Stimulated activated CD8-positive, alpha-beta memory T cell treated with anti-CD3 and anti-CD28 coated beads, Interleukin-4, amount 100 ng/mL, for 24 hours (primary cell): ENCODE results near the gene VEGFC.

Experiments used
- DNase-seq: peaks from one replicate; pipeline ENCODE4 v3.0.0-alpha.2; 2020; ENCODE audit warnings: low read depth

Gene VEGFC

GRCh38 chr4:176798540-176798939 is 5.8 kb upstream of the VEGFC start:
- DNase-seq: no peak

DNA sequence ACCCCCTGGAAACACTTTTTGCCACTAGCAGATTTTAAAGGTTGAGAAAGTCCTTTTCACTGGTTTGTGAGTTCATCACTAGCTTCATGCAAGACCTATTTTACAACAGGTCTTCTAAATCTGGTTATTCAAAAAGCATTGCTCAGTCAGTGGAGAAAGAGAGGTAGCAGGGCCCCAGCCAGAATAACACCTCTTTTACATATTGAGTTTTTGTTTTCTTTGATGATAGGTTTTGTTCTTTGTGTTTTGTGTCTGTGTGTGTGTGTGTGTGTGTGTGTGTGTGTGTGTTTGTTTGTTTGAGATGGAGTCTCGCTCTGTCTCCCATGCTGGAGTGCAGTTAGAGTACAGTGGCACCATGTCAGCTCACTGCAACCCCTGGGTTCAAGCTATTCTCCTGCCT is 2.7 kb upstream of the VEGFC start:
- DNase-seq: no peak

- no peak for DNase-seq
These were observed 1.9 kb upstream of the VEGFC start for GRCh38 chr4:176794651-176795050.

DNA sequence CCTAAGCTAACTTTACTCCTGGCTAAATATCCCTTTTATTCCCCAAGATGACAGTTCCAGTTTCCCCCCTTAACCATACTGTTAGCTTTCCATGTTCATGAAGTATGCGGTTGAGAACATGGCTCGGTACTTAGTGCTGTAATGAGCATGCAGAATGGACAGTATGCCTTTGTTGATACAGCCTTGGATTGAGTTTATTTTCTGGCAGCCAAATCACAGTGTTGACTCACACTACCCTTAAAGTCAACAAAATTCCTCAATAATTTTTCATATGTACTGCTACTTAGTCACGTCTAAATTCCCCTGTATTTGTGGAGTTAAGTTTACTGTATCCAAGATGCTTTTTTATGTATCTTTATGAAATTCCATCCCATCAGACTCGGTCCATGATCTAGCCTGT is 1.4 kb upstream of the VEGFC start:
- DNase-seq: no peak

- no peak for DNase-seq
These were observed 411 bp upstream of the VEGFC start for GRCh38 chr4:176793060-176793605.

GRCh38 chr4:176791591-176792325 is 964 bp downstream of the VEGFC start:
- no peak for DNase-seq

DNA sequence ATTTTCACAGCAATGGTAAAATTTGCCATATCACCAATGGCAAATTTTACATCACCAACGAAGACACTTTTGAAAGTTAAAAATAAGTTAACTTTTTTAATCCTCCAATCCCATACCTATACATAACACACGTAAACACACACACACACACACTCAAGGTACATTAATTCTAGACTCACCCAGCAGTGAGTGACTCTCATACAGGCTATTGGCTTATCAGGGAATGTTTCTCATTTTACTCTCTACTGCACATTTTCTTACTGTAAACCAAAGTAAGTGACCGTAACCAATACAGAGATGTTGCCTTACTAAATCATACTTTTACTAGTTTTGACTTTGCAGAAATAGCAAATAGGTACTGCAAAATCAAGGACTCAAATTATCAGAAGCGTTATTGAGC is 2.3 kb downstream of the VEGFC start:
- DNase-seq: no peak

DNA sequence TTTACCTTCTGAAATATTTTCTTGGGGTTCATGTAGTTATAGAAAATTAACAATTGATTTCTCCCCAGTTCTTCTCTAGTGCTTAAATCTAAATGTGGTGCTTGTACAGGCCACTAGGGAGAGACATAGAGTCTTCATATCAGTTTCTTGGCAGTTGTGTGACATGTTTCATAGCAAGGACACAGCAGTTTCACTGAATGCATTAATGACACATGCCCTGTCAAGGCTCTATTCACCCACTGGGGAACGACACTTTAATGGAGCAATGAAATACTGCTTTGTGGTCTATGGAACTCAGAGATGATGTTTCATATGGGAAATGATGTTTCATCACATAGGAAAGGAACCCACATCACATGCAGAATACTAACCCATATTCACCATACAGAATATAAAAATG is 2.8 kb downstream of the VEGFC start:
- no peak for DNase-seq

GRCh38 chr4:176788971-176789370 is 3.8 kb downstream of the VEGFC start:
- no peak for DNase-seq

- DNase-seq: no peak
These were observed 4.5 kb downstream of the VEGFC start for GRCh38 chr4:176788248-176788647.

DNA sequence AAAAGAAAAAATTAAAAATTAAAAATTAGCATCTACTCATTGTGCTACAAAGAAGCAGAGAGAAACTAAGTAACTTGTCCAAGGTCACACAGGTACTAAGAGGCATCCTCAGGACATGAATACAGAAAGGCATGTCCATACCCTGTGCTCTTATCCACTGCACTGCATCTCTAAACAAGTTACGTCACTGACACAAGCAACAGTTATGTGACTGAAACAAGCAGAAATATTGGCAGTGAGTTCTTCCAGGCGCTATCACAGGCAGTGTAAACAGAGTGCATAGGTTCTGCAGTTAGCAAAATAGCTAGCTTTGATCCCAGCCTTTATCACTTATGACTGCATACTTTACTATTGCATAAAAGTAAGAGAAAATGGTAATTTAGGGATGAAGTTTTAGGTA is 7.9 kb downstream of the VEGFC start:
- DNase-seq: no peak

DNA sequence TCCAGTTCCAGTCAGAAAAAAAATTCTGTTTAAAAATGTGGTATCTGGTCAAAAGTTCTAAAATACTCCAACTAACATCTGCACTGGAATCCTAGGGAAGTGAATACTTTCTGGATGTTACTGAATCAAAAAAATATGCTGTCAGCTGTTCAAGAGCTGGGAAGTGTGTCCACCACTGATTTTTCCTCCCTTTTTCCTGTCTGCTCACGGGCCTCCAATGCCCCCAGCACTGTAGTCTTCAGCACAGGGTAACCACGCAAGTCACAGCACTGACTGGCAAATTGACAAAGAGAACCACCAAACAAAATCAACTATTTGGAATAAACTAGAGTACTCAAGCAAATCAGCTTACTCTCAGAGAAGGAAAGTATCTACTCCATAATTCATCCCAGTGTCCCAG is 9.9 kb downstream of the VEGFC start:
- no peak for DNase-seq

DNA sequence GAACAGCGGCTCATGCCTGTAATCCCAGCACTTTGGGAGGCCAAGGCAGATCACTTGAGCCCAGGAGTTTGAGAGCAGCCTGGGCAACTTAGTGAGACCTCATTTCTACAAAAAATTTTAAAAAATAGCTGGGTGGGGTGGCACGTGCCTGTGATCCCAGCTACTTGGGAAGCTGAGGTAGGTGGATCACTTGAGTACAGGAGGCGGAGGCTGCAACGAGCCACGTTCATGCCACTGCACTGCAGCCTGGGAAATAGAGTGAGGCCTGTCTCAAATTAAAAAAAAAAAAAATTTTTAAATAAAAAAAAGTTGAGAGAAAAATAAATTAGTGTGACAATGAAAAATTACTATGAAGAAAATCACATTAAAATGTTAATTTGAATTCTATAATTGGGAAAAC is 10.5 kb downstream of the VEGFC start:
- DNase-seq: no peak

GRCh38 chr4:176781739-176782100 is 11.0 kb downstream of the VEGFC start:
- no peak for DNase-seq

- DNase-seq: no peak
These were observed 11.6 kb downstream of the VEGFC start for GRCh38 chr4:176780995-176781738.

DNA sequence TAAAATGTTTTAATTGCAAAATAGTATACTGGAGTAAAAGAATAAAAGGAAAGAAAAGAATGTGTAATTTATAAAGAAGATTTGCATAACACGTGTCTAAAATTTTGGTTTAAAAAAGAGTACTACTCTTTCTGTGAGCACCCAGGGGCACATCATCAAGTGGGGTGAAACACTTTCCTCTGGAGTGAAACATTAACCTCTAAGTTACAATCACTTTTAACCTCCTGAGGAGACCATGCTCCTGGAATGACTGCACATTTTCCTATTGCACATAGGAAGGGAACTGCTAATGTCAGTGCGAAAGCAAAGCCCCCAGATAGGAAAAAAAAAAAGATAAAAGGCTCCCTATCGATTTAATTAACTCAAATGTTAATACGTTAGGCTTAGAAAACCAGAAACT is 13.3 kb downstream of the VEGFC start:
- DNase-seq: no peak

DNA sequence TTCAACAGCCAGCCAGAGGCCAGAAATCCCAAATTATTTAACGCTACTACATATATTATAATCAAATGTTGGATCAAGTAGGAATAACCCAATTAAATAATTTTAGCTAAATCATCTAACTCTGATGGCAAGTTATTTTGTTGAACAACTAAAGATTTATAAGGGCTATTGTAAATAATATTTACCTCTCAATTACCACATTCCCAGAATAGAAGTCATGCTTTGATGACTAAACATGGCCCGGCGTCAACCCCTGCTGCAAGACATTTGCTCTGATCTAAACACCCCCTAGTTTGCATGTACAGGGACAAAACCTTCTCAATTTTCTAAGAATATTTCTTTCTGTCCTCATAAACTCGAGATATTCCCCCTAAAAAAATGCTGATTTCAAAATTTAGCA is 14.2 kb downstream of the VEGFC start:
- no peak for DNase-seq

DNA sequence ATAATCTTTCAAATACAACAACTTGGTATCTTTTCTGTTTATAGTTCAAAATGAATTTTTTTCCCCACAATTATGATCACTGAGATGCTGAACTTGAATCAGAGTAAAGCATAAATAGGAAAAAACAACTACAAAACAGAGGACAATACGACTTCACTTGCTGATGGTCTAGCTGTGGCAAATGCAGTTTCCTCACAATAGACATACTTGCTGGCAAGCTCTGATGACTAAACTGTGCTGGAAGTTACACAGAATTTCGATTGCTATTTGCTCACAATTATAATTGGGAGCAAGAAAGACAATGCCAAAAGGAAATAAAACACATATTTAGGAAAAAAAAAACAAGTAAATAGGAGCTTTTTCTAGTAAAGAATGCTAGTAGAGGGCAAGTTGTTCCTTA is 14.7 kb downstream of the VEGFC start:
- no peak for DNase-seq

GRCh38 chr4:176775338-176775737 is 17.4 kb downstream of the VEGFC start:
- DNase-seq: no peak

DNA sequence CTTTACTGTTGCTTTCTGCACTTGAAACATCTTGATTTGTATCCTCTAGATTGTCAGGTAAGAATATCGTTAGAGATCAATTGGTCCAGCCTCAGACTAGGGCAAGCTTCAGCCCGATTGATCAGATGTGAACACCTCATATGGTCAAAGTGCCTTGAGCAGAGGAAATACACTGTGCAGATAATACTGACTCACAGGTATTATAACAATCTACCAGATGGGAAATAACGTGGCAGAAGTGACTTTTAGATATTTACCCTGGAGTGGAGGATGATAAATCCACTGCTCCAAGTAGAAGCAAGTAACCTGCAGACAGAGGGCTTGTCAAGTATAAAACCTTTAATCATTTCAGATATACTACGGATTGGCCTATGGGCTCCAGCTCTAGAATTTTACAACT is 17.9 kb downstream of the VEGFC start:
- no peak for DNase-seq

- DNase-seq: no peak
These were observed 23.2 kb downstream of the VEGFC start for GRCh38 chr4:176769514-176769913.

DNA sequence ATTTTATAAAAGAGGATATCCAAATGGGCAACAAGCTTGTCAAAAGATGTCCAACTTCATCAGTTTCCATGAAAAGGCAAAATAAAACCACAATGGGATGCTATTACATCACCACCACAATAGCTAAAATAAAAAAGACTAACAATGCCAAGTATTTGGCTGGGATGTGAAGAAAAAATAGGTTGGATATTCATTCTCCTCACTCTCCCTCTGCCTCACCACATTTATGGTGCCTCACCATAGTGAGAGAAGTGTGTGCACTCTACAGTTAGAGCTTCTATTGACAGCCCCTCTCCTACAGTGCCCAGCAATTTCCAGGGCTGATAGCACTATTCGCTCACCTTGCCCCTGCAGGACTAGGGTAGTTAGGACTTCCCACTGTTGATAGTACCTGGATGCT is 25.5 kb downstream of the VEGFC start:
- no peak for DNase-seq

GRCh38 chr4:176762661-176763308 is 29.9 kb downstream of the VEGFC start:
- no peak for DNase-seq
